Astrocyte (in vitro differentiated cells and primary cell): ENCODE results near the gene NFE2L1.

ENCODE experiments used
- EZH2 ChIP-seq: IDR thresholded peaks from 2 replicates; pipeline ENCODE4 v1.6.1; 2012; ENCODE audit warnings: mild to moderate bottlenecking, low read length, inconsistent platforms; ENCODE audit not compliant: insufficient read depth
- TF ChIP-seq, protein P1 (sequence below): IDR thresholded peaks from 2 replicates; pipeline ENCODE4 v1.5.1; 2011; ENCODE audit warnings: low read depth, mild to moderate bottlenecking, inconsistent platforms, low read length, moderate library complexity; ENCODE audit not compliant: insufficient read depth

GRCh38 chr17:48037838-48038323 is 10.3 kb upstream of the NFE2L1 start:
- TF ChIP-seq, protein P1, sequence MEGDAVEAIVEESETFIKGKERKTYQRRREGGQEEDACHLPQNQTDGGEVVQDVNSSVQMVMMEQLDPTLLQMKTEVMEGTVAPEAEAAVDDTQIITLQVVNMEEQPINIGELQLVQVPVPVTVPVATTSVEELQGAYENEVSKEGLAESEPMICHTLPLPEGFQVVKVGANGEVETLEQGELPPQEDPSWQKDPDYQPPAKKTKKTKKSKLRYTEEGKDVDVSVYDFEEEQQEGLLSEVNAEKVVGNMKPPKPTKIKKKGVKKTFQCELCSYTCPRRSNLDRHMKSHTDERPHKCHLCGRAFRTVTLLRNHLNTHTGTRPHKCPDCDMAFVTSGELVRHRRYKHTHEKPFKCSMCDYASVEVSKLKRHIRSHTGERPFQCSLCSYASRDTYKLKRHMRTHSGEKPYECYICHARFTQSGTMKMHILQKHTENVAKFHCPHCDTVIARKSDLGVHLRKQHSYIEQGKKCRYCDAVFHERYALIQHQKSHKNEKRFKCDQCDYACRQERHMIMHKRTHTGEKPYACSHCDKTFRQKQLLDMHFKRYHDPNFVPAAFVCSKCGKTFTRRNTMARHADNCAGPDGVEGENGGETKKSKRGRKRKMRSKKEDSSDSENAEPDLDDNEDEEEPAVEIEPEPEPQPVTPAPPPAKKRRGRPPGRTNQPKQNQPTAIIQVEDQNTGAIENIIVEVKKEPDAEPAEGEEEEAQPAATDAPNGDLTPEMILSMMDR: no peak
- TF ChIP-seq EZH2: no peak
